Iris pigment epithelial cell (primary cell): Measurements from ENCODE around the gene CERS5.

Experiments
- DNase-seq: peaks from one replicate; pipeline ENCODE4 v3.0.0-alpha.2; 2011; ENCODE audit warnings: low read depth

CERS5 gene, protein sequence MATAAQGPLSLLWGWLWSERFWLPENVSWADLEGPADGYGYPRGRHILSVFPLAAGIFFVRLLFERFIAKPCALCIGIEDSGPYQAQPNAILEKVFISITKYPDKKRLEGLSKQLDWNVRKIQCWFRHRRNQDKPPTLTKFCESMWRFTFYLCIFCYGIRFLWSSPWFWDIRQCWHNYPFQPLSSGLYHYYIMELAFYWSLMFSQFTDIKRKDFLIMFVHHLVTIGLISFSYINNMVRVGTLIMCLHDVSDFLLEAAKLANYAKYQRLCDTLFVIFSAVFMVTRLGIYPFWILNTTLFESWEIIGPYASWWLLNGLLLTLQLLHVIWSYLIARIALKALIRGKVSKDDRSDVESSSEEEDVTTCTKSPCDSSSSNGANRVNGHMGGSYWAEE

DNA sequence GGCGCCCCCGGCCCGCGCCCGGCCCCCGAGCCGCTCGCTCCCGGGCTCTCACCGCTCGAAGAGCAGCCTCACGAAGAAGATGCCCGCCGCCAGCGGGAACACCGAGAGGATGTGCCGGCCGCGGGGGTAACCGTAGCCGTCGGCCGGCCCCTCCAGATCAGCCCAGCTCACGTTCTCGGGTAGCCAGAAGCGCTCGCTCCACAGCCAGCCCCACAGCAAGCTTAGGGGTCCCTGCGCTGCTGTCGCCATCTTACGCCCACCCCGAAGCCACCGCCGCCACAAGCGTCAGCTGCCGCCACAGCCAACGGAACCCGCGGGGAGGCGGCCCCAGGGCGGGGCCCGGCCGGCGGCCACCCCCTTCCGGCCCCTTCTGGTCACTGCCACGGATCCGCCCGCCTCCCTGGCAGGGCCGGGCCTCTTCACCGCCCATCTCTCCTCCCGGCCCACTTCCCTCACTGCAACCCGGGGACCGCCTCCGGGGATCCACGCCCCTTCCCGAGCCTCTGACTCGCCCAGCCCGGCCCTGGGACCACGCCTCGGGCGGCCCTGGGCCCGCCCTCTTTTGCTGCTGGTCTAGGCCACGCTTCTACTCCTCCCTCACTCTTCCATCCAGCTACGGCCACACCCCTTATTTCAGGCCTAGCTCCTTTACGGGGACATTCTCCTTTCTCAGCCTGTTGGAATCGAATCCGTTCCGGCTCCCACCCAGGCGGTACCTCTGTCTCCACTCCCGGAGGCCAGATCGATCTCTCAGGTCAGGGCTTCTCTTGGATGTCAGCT lies at the start of gene CERS5:
Gene CERS5 (minus strand): TSS at position 321 of the 780 bp plus-strand sequence. CDS start 72 bp downstream, at position 249.
- peak; percentile 99 for DNase-seq

GRCh38 chr12:50215033-50215432 lies 47.9 kb upstream of the CERS5 start:
- DNase-seq: peak; percentile 72

- DNase-seq: no peak
Observed at GRCh38 chr12:50214018-50214417, 46.8 kb upstream of the CERS5 start.

DNA sequence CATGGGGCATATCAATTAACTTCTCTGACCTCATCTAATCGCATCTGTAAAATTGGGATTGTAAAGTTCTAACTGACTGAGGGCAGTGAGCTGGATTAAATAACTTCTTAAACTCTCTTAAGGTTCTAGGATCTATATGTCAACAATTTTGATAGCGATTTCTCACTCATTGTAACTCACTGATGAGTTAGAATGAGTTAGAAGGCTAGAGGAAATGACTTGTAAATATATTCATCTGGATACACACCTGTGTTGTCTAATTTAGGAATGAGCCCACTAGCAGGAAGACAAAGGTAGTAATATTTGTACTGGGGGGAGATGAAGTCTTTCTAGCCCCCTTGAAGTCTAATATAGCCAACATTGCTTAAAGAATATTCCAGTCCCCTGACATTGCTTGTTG lies 46.3 kb upstream of the CERS5 start:
- no peak for DNase-seq

DNA sequence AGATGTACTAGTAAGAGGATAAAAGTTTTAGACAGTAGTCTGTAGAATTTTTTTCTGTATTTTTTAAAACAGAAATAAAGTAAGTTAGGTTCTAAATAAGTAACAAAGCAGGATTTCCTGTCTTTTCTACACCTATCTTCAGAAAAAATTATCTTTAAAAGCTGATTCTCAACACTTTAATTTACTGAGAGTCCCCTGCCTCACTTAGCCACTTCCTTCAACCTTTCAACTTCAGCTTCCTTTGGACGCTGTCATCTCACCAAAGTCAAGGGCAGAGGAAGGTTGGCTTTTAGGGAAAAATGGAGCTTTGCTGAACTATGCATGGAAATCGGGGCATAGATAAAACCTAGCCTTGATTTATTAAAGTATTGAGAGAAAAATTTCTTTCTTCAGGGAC lies 44.9 kb upstream of the CERS5 start:
- no peak for DNase-seq

GRCh38 chr12:50211392-50212070 lies 44.4 kb upstream of the CERS5 start:
- peak; percentile 63 for DNase-seq

DNA sequence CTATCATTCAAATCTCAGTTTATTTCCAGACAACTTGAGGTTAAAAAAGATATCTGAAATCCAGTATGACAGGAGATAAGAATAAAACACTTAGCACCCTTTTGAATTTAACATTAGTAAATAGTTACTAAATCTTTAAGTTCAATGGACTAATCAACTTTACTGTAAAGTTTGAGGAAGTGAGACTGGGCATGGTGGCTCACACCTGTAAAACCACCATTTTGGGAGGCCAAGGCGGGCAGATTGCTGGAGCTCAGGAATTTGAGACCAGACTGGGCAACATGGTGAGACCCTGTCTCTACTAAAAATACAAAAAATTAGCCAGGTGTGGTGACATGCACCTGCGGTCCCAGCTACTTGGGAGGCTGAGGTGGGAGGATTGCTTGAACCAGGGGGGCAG lies 40.3 kb upstream of the CERS5 start:
- DNase-seq: no peak

- DNase-seq: no peak
Observed at GRCh38 chr12:50205648-50206047, 38.5 kb upstream of the CERS5 start.

DNA sequence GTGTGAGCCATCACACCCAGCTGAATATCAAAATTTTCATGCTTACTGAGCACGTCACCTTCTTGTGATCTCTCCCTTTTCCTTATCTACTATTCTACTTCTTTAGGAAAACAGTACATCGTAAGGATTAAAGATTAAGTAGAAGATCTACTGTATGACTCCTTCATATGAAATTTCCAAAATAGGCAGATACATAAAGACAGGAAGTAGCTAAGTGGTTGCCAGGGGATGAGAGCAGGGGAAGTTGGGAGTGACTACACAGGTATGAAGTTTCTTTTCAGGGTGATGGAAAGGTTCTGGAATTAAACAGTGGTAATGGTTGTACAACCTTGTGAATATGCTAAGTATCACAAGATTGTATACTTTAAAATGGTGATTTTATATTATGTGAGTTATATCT lies 36.5 kb upstream of the CERS5 start:
- no peak for DNase-seq

DNA sequence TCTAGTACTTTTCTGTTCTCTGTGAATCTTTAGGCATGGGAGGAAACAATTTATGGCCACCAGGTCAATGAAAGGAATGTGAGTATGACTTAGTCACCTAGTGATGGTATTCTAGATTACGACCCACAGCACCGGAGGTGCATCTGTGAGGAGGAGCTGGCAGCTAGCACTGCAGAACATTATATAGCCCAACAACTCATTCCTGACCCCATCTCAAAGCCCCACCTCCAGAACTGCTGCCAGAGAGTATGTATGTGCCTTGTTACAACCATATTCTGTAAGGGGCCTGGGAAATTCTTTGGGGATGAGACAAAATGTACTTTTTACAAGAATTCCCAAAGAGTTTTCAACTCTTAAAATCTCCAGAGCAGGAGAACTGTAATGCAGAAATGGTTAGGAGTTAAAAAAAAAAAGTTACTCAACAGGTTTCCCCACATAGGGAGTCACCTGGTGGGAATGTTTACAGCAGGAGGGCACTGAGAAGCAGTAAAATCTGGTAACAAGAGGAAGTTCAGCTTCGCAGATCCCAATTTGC lies 34.9 kb upstream of the CERS5 start:
- DNase-seq: peak; percentile 96

GRCh38 chr12:50200552-50201273 lies 33.5 kb upstream of the CERS5 start:
- DNase-seq: peak; percentile 90

GRCh38 chr12:50198829-50199228 lies 31.7 kb upstream of the CERS5 start:
- DNase-seq: no peak

DNA sequence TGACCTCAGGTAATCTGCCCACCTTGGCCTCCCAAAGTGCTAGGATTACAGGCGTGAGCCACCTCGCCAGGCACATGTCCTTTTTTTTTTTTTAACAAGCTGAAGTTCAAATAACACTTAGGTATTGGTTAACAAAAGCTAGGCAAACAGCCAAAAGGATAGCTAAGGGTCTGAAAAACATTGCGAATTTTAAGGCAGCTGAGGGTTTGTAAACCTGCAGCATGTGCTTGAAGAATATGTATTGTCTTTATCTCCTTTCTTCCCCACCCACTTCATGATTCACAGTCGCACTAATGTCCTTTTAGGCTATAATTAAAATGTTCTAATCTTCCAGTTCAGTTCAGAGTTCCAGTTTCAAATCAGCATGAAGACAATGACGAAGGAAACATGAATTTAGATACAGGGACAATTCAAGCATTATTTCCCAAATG lies 30.1 kb upstream of the CERS5 start:
- no peak for DNase-seq

- no peak for DNase-seq
Observed at GRCh38 chr12:50196537-50196936, 29.4 kb upstream of the CERS5 start.

GRCh38 chr12:50195832-50196231 lies 28.7 kb upstream of the CERS5 start:
- DNase-seq: no peak

DNA sequence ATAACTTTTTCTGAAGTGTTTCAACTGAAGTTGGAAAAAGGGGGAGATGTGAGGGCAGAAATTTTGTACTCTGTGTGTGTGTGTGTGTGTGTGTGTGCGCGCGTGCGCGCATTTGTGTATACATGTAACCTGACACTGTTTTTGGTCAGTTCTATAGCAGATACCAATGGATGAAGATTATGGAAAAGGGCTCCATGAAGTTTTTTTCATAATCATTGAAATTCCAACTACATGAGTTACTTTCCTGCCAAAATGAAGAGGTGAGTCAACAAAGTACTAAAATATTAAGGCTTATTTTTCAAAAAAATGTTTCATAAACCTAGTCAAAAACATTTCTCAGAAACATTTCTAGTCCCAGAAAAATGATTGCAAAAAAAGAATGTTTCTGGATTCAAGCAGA lies 25.7 kb upstream of the CERS5 start:
- peak; percentile 84 for DNase-seq

DNA sequence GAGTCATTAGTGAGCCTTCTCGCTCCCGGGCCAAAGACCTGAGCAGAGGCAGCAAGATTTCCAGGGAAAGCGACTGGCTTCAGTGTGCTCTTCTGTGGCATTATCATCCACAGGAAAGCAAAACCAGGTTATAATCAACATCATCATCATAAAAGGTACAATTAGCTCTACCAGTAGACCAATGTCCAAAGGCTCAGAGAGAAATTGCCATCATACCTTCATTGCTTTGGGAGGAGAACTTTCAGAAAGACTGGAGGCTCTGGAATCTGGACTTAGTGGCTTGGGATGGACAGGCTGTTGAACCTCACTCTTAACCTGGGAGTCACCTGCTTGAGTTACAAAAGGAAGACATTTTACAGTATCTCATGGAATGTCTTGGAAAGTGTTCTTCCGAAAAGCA lies 25.1 kb upstream of the CERS5 start:
- no peak for DNase-seq

GRCh38 chr12:50190859-50191258 lies 23.7 kb upstream of the CERS5 start:
- DNase-seq: no peak

GRCh38 chr12:50188875-50189575 lies 21.9 kb upstream of the CERS5 start:
- peak; percentile 45 for DNase-seq

DNA sequence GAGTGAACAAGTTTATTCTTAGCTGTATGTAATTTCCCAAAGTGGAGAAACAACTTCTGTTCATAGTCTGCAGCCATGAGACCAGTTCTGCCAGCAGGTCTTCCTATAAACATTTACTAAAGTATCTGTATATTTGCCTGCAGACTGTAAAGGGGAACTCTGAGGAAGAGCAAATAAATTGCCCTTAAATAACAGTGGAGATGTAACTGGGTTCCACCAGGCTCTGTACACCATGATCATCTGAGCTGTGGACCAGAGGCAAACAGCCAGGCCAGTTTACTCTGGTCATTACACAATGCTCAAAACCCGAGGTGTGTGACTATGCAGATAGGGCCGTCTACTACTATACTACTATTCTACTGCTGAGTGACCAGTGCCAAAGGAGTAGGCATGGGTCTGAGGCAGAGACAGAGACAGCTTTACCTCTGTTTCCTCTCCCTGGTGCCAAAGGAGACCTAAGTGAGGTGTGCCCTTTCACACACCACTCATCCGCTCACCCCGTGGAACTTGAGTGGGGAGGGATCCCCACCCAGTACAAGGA lies 21.1 kb upstream of the CERS5 start:
- peak; percentile 85 for DNase-seq
